ENCODE measurements around the gene MZB1. TPM values are rescaled to one million over a fixed set of nuclear protein-coding genes. Genes with fewer than 3 reads are reported as not detected.

Gene MZB1
- total and polyA plus RNA-seq, 2 of the 13 experiments (the other 11 are each of a cell fraction or from before 2014, with no cell fraction given) = 0.31 to 0.40 TPM

DNA sequence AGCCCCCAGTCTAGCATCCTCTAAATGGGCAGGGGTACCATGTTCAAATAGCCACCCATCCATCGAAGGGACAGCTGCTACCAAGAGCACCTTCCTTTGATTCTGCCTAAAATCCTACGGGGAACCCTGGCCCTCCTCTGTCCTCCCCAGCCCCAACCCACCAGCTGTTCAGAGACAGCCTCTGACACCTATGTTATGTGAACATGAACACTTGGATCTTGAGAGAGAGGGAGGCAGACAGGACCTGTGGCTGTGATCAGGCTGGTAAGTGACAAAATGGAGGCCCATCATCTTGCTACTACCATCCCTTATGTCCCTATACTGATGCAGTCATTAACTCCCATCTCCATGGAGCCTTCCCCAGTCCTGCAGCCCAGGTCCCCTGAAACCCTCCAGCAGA is 14.8 kb downstream of the MZB1 start:
- no peak for TF ChIP-seq ELF4 (CRISPR knock-in tag; IDR thresholded peaks at IDR 0.05; ENCODE audit: borderline replicate concordance)
- TF ChIP-seq POLR2G (IDR thresholded peaks at IDR 0.05; ENCODE audit: low read depth, low read length) = 0 out of 2 replicates have a peak, but pooled peaks have one; percentile 23
- peak; percentile 82; the same call in 1 of the 2 replicates for TF ChIP-seq PAF1 (CRISPR knock-in tag; IDR thresholded peaks at IDR 0.05)
- TF ChIP-seq SMARCC2 (IDR thresholded peaks at IDR 0.05) = no peak
- H3K4me1 ChIP-seq (ENCODE audit: insufficient read depth, low read length) = peaks cover 2% of the 10 kb centered on the region
- H3K9ac ChIP-seq (ENCODE audit: insufficient read depth, low read depth, low read length) = no peak overlapping the region
- no peak overlapping the region for H3K4me2 ChIP-seq (ENCODE audit: low read depth, low read length)
- in situ Hi-C loops (cut with HindIII; ENCODE audit: extremely low pct_ligation_motif_present, low pct_unique_long_range_greater_than_20kb) (no loop called here), intact Hi-C loops (cut with micrococcal nuclease; ENCODE audit: unreplicated experiment) (no loop called here)
- WGBS (ENCODE audit: low lambda C conversion rate) = 100% methylated on average over 2 of the region's 2 CpGs
- no peaks in the 10 kb centered on the region for H3K27me3 ChIP-seq (ENCODE audit: control insufficient read depth in 1 of 2, insufficient read depth in 2 of 2, low read length in 2 of 2)
- H4K20me1 ChIP-seq (ENCODE audit: insufficient read depth, low read length) = no peaks in the 10 kb centered on the region
- no TSS peak for BruUV-seq (replicated peaks)
- no peak for DNase-seq (ENCODE audit: low spot score)
- ChIA-PET POLR2A (interaction anchor here (1.1 kb wide), 1 partner anchor 8 kb away, joined by 6 read pairs; the partner anchor contains the start of gene SLC23A1), CTCF (ENCODE audit: low intra/inter-chr PET ratio, low total read pairs) (no interaction called here)
- 0 out of 3 replicates have a peak, but pooled peaks have one; percentile 7 for ATAC-seq
- no peak overlapping the region for H3K27ac ChIP-seq (ENCODE audit: extremely low read length, insufficient read depth, low read length)
- FAIRE-seq = no peak
- peaks cover 2 to 5% of the 10 kb centered on the region in 2 experiments; a peak in 3 of 5 replicates for H3K36me3 ChIP-seq (replicated peaks in 1 of 2; ENCODE audit: control insufficient read depth in 1 of 2, insufficient read depth in 2 of 2, low read length in 2 of 2)
- no peaks in the 10 kb centered on the region for H3K9me3 ChIP-seq (ENCODE audit: low read length)
- H2AFZ ChIP-seq (ENCODE audit: low read length) = no peak overlapping the region
- no peak overlapping the region for H3K4me3 ChIP-seq (replicated peaks in 1 of 3; ENCODE audit: insufficient read depth in 1 of 3, low read depth in 2 of 3, low read length in 3 of 3)
- no peaks in the 10 kb centered on the region for H3K79me2 ChIP-seq (ENCODE audit: insufficient read depth, low read length)

DNA sequence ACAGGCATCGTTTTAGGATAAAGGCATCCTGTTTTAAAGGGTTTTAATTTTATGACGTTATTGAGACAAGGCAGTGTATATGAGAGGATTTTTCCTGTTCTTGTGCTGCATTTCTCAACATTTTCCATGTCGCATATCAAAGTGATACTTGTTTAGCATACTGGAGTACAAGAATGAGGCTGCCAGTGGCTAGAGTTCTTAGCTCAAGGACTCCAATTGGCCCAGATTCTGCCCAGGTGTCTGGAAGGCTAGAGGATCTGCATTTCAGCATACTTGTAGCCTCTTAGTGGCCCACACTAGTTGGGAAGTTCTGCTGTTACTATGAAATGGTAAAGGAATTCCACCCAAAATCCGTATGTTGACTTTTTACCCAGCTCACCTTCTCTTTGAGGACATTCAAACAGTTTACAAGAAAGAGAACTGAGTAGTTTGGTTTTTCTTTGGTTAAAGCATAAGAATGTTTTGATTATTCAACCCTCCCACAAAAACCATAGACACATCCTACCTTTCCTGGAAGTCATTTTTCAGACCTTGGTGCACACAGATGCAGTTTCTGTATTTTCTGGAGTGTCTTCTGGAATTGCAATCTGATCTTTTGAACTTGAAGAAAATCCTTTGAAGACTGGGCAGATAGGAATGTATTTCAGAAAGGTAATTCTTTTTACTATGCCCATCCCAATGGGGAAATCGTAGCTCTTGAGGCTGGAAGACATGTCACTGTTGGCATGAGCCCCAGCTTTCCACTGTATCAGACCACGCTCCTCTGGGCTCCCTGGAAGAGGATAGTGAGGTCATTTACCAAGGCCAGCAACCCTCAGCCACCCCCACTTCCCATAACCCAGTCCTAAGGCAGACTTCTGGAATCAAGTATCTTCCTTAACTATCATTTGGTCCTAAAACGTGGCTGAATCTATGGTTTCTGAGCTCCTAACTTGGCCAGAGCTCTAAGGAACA is 18.0 kb downstream of the MZB1 start:
- CTCF ChIA-PET (ENCODE audit: low intra/inter-chr PET ratio, low total read pairs) = no interaction called here
- H2AFZ ChIP-seq (ENCODE audit: low read length) = no peak overlapping the region
- DNase-seq (ENCODE audit: low spot score) (no peak), ATAC-seq (no peak), FAIRE-seq (no peak)
- no peaks in the 10 kb centered on the region for H3K27me3 ChIP-seq (ENCODE audit: control insufficient read depth in 1 of 2, insufficient read depth in 2 of 2, low read length in 2 of 2)
- WGBS (ENCODE audit: low lambda C conversion rate) = 89% methylated on average over 7 of the region's 7 CpGs
- H3K36me3 ChIP-seq (replicated peaks in 1 of 2; ENCODE audit: control insufficient read depth in 1 of 2, insufficient read depth in 2 of 2, low read length in 2 of 2) = peaks cover 6 to 24% of the 10 kb centered on the region in 2 experiments; a peak in 4 of 5 replicates
- POLR2A ChIA-PET = interaction anchor here (0.6 kb wide), 1 partner anchor 62 kb away, joined by 3 read pairs; no protein-coding TSS in a partner anchor
- H3K79me2 ChIP-seq (ENCODE audit: insufficient read depth, low read length) = no peaks in the 10 kb centered on the region
- no peaks in the 10 kb centered on the region for H4K20me1 ChIP-seq (ENCODE audit: insufficient read depth, low read length)
- no peak overlapping the region for H3K9ac ChIP-seq (ENCODE audit: insufficient read depth, low read depth, low read length)
- no peak overlapping the region for H3K4me3 ChIP-seq (replicated peaks in 1 of 3; ENCODE audit: insufficient read depth in 1 of 3, low read depth in 2 of 3, low read length in 3 of 3)
- BruUV-seq (replicated peaks) = no TSS peak
- no peak overlapping the region for H3K27ac ChIP-seq (ENCODE audit: extremely low read length, insufficient read depth, low read length)
- H3K4me1 ChIP-seq (ENCODE audit: insufficient read depth, low read length) = no peaks in the 10 kb centered on the region
- no peaks in the 10 kb centered on the region for H3K9me3 ChIP-seq (ENCODE audit: low read length)
- intact Hi-C loops (cut with micrococcal nuclease; ENCODE audit: unreplicated experiment) (no loop called here), in situ Hi-C loops (cut with HindIII; ENCODE audit: extremely low pct_ligation_motif_present, low pct_unique_long_range_greater_than_20kb) (no loop called here)
- TF ChIP-seq POLR2AphosphoS5 (IDR thresholded peaks at IDR 0.05; ENCODE audit: low read depth, low read length) (0 out of 2 replicates have a peak, but pooled peaks have one; percentile 22), ZNF589 (CRISPR knock-in tag; conservative IDR thresholded peaks at IDR 0.05) (no peak), THAP9 (CRISPR knock-in tag; IDR thresholded peaks at IDR 0.05; ENCODE audit: borderline replicate concordance) (no peak), POLR2A (IDR thresholded peaks at IDR 0.05; ENCODE audit: insufficient read depth in 1 of 2, low read depth in 2 of 2, low read length in 2 of 2) (peak in 1 of 2 experiments; percentile 33; a peak in 1 of 4 replicates)
- H3K4me2 ChIP-seq (ENCODE audit: low read depth, low read length) = no peak overlapping the region
